Activated naive CD8-positive, alpha-beta T cell treated with anti-CD3 and anti-CD28 coated beads for 36 hours (primary cell): ENCODE measurements around the gene ATP6V0E1. TPM values are rescaled to one million over a fixed set of nuclear protein-coding genes. Genes with fewer than 3 reads are reported as not detected.
A peak's percentile ranks its signal among the peaks of the same experiment; 100 is the strongest.

Experiments used
- DNase-seq: peaks from one replicate; pipeline ENCODE4 v3.0.0; 2021
- H3K27ac Mint-ChIP-seq: one replicate; pipeline ENCODE4 v1.8.0; 2022; ENCODE audit warnings: mild to moderate bottlenecking, moderate library complexity, mixed read lengths
- H3K27me3 Mint-ChIP-seq: one replicate; pipeline ENCODE4 v1.8.0; 2022; ENCODE audit warnings: mild to moderate bottlenecking, mixed read lengths
- H3K36me3 Mint-ChIP-seq: one replicate; pipeline ENCODE4 v1.8.0; 2021; ENCODE audit warnings: mild to moderate bottlenecking, mixed read lengths
- H3K4me1 Mint-ChIP-seq: one replicate; pipeline ENCODE4 v1.8.0; 2021; ENCODE audit warnings: mixed read lengths
- H3K4me3 Mint-ChIP-seq: one replicate; pipeline ENCODE4 v1.8.0; 2022; ENCODE audit warnings: mild to moderate bottlenecking, moderate library complexity, mixed read lengths
- H3K9me3 Mint-ChIP-seq: one replicate; pipeline ENCODE4 v1.8.0; 2022; ENCODE audit warnings: mixed read lengths
- total RNA-seq, 2 experiments: library from RNA; stranded (reverse); gene quantifications; one replicate each; pipeline ENCODE4 v1.2.3, GENCODE V29; 2021

The ATP6V0E1 gene
- total RNA-seq, 2 experiments from 2014 or later, result 118 to 121 TPM

DNA sequence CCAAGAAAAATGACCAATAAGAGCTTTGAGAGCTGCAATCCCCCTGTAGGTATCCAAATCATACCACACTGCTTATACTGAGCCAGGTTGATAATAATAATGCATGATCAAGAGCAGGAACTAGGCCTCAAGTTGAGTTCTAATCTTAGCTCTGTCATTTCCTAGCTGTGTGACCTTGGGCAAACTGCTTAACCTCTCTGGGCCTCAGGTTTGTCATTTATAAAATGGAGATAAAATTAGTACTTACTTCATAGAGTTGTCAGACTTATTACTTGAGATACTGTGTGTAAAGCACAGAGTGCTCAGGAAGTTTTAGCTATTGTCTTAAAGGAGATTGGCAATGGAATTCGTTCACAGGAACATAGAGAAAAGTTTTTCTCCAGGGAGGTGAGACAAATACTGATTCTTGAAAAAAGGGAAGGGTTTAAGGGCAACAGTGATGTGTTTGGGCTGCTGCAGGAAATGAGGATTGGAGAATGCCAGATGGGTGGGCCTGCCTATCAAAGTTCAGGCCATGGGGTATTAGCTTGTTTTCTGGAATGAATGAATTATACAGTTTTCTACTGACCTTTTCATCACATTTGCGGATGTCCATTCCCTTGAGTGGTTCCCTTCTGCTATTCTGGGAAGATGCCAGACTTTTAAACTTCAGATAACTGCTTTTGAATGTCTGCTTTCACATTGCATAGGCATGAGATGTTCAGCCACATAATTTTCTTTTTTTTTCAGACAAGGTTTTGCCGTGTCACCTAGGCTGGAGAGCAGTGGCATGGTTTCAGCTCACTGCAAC lies 10.2 kb upstream of the ATP6V0E1 start:
- H3K27me3 Mint-ChIP-seq, result no peaks in the 10 kb centered on the region
- H3K9me3 Mint-ChIP-seq, result no peaks in the 10 kb centered on the region
- peaks cover 7% of the 10 kb centered on the region for H3K36me3 Mint-ChIP-seq
- DNase-seq, result no peak
- no peak overlapping the region for H3K4me3 Mint-ChIP-seq
- no peak overlapping the region for H3K27ac Mint-ChIP-seq
- H3K4me1 Mint-ChIP-seq, result no peaks in the 10 kb centered on the region

DNA sequence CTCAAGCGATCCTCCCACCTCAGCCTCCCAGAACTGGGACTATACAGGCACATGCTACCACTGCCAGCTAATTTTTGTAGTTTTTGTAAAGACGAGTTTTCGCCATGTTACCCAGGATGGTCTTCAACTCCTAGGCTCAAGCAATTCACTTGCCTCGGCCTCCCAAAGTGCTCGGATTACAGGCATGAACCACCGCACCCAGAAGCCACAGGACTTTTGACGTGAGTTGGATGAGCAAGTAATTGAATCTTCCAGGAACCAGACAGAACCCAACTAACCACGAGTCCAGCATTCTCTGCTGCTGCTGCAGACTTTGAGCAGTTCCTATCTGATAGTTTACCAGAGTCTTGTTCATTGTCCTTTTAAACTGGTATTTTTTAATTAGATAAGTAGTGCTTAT lies 9.6 kb upstream of the ATP6V0E1 start:
- Mint-ChIP-seq H3K27me3 (no peaks in the 10 kb centered on the region), H3K36me3 (peaks cover 7% of the 10 kb centered on the region), H3K9me3 (no peaks in the 10 kb centered on the region), H3K27ac (no peak overlapping the region), H3K4me3 (no peak overlapping the region), H3K4me1 (no peaks in the 10 kb centered on the region)
- DNase-seq, result no peak

DNA sequence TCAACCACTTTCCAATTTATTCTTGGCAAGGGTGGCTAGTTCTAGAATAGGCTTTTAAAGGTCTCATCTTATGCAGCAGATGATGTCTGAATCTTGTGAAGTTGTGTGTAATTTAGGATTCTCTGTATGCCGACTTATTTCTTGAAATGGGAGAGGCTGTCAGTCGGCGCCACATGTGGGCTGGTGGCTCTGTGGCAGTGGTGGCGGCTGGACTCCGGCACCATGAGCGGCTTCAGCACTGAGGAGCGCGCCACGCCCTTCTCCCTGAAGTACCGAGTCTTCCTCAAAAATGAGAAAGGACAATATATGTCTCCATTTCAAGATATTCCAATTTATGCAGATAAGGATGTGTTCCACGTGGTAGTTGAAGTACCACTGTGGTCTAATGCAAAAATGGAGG lies 8.3 kb upstream of the ATP6V0E1 start:
- Mint-ChIP-seq H3K27me3 (no peaks in the 10 kb centered on the region), H3K36me3 (peaks cover 2% of the 10 kb centered on the region), H3K4me1 (no peaks in the 10 kb centered on the region), H3K27ac (no peak overlapping the region), H3K4me3 (no peak overlapping the region), H3K9me3 (no peaks in the 10 kb centered on the region)
- DNase-seq, result no peak

DNA sequence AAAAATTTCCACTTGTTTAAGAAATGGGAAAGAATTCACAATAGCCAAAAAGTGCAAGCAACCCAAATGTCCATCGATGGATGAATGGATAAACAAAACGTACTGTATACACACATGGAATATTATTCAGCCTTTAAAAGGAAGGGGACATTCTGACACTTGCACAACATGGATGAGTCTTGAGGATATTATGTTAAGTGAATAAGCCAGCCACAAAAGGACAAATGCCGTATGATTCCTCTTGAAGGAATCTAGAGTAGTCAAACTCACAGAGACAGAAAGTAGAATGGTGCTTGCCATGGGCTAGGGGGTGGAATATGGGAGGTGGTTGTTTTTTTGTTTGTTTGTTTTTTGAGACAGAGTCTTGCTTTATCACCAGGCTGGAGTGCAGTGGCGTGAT lies 3.8 kb upstream of the ATP6V0E1 start:
- DNase-seq, result no peak
- H3K4me3 Mint-ChIP-seq, result no peak overlapping the region
- no peak overlapping the region for H3K27ac Mint-ChIP-seq
- no peaks in the 10 kb centered on the region for H3K27me3 Mint-ChIP-seq
- peaks cover 7% of the 10 kb centered on the region for H3K4me1 Mint-ChIP-seq
- H3K9me3 Mint-ChIP-seq, result no peaks in the 10 kb centered on the region
- no peaks in the 10 kb centered on the region for H3K36me3 Mint-ChIP-seq

DNA sequence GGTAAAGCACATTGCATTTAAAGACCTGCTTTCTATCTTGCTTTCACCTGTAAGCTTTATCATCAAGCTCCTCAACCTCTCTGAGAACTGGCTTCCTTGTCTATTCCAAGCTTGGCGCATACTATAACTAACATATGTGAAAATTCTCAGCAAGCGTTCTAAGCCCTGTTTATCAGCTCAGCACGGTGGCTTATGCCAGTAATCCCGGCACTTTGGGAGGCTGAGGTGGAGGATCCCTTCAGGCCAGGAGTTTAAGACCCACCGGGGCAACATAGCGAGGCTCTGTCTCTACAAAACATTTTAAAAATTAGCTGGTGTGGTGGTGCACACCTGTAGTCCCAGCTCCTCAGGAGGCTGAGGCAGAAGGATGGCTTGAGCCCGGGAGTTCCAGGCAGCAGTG lies 1.6 kb upstream of the ATP6V0E1 start:
- Mint-ChIP-seq H3K27ac (no peak overlapping the region), H3K36me3 (peaks cover 15% of the 10 kb centered on the region), H3K27me3 (no peaks in the 10 kb centered on the region), H3K4me3 (no peak overlapping the region), H3K4me1 (peaks cover 14% of the 10 kb centered on the region), H3K9me3 (peaks cover 1% of the 10 kb centered on the region)
- no peak for DNase-seq

DNA sequence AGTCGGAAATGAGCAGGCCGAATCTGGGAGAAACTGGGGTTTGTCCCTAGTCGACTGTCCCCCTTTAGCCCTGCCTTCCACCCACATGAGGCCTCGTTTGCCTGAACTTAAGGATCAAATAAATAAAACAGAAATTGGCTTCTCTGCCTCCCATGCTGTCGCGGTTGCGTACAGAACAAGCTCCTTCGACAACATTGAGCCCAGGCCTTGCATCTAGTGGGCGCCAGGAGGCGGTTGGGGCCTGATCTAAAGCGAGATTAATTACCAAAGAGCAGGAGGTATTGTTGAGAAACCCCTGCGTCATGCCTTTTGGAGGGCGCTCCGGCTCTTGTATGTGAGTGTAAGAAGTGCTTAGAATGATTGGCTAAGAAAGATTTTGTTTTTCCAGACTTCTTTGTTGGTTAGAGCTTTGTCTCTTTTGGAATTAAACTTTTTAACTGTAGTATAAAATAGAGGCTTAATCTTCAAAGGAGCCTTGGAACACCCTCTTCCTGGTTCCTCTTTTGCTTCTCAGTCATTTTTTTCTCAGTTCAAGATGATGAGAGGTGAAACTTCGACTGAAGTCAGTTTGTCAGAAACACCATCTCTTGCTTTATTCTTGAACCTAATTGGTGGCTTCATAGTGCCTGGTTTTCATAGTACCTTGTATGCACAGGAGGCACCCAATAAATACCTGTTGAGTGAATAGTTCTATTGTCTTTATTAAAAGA lies 828 bp downstream of the ATP6V0E1 start:
- Mint-ChIP-seq H3K4me3 (peak overlapping the region; percentile 97), H3K4me1 (peaks cover 23% of the 10 kb centered on the region), H3K27me3 (no peaks in the 10 kb centered on the region), H3K9me3 (peaks cover 1% of the 10 kb centered on the region), H3K27ac (peak overlapping the region; percentile 99), H3K36me3 (peaks cover 28% of the 10 kb centered on the region)
- peak; percentile 77 for DNase-seq

DNA sequence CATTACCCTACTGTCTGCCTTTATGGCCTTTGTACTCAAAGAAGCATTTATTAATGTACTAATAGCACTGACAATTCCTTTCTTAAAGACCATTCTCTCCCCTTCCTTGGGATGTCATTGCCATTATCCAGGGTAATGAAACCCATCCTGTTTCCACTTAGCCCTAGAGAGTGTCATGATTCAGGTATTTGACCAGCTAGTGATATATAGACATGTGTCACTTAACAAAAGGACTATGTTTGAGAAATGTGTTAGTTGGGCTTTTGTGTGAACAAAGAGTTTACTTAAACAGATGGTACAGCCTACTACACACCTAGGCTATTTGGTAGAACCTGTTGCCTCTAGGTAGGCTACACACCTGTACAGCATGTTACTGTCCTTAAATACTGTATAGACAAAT lies 2.0 kb downstream of the ATP6V0E1 start:
- peaks cover 30% of the 10 kb centered on the region for H3K36me3 Mint-ChIP-seq

DNA sequence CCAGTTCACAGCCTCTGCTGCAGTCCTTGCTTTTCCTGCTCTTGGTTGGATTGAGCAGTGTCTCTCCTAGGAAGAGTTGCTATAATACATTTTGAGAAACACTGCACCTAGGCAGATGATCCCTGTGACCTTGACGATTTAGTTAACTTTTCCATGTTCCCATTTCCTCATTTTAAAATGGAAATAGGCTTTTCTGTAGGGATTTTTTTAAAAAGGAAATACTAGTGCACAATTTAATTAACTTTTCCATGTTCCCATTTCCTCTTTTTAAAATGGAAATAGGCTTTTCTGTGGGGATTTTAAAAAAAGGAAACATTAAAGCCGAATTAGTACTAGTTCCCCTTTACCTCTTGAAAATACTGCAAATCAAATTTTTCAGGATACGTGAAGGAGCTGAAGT lies 4.7 kb downstream of the ATP6V0E1 start:
- no peak for DNase-seq
- H3K27me3 Mint-ChIP-seq, result no peaks in the 10 kb centered on the region
- H3K4me1 Mint-ChIP-seq, result peaks cover 29% of the 10 kb centered on the region
- peaks cover 1% of the 10 kb centered on the region for H3K9me3 Mint-ChIP-seq
- no peak overlapping the region for H3K27ac Mint-ChIP-seq
- peaks cover 43% of the 10 kb centered on the region for H3K36me3 Mint-ChIP-seq
- H3K4me3 Mint-ChIP-seq, result no peak overlapping the region

More for the DNA sequence above, 2.0 kb downstream of the ATP6V0E1 start:
- Mint-ChIP-seq H3K4me3 (peak overlapping the region; percentile 76), H3K27me3 (no peaks in the 10 kb centered on the region), H3K27ac (peak overlapping the region; percentile 74), H3K4me1 (peaks cover 23% of the 10 kb centered on the region), H3K9me3 (peaks cover 1% of the 10 kb centered on the region)
- no peak for DNase-seq

DNA sequence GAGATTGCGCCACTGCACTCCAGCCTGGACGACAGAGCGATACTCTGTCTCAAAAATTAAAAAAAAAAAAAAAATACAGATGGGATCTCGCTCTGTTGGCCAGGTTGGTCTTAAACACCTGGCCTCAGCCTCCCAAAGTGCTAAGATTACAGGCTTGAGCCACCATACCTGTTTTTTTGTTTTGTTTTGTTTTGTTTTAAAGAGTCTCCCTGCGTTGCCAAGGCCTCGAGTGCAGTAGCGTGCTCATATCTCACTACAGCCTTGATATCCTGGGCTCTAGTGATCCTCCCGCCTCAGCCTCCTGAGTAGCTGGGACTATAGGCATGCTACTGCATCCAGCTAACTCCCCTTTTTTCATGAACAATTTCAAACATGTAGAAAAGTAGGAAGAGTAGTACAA lies 7.2 kb downstream of the ATP6V0E1 start:
- Mint-ChIP-seq H3K27me3 (no peaks in the 10 kb centered on the region), H3K27ac (no peak overlapping the region), H3K4me3 (no peak overlapping the region), H3K36me3 (peaks cover 46% of the 10 kb centered on the region), H3K9me3 (peaks cover 1% of the 10 kb centered on the region), H3K4me1 (peaks cover 32% of the 10 kb centered on the region)
- DNase-seq, result no peak

DNA sequence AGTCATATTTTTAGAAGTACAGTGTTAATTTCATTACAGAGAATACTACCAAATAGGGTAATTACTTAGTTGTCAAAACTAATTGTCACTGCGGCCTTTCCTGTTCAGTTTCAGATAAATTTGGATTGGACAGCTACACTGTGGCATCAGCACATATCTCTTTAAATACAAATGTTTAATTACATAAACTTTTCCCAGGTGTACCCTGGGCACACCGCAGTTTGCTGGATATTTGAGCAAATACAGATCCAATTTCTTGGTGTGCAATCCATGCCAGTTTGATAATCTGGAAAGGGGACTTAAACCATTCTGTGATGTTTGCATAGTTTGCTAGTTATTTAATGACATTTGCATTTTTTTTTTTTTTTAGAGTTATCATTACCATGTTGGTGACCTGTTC lies 10.8 kb downstream of the ATP6V0E1 start:
- no peak for DNase-seq
- H3K27me3 Mint-ChIP-seq, result no peaks in the 10 kb centered on the region
- H3K9me3 Mint-ChIP-seq, result no peaks in the 10 kb centered on the region
- H3K4me3 Mint-ChIP-seq, result no peak overlapping the region
- no peak overlapping the region for H3K27ac Mint-ChIP-seq
- H3K36me3 Mint-ChIP-seq, result peaks cover 42% of the 10 kb centered on the region
- peaks cover 39% of the 10 kb centered on the region for H3K4me1 Mint-ChIP-seq

DNA sequence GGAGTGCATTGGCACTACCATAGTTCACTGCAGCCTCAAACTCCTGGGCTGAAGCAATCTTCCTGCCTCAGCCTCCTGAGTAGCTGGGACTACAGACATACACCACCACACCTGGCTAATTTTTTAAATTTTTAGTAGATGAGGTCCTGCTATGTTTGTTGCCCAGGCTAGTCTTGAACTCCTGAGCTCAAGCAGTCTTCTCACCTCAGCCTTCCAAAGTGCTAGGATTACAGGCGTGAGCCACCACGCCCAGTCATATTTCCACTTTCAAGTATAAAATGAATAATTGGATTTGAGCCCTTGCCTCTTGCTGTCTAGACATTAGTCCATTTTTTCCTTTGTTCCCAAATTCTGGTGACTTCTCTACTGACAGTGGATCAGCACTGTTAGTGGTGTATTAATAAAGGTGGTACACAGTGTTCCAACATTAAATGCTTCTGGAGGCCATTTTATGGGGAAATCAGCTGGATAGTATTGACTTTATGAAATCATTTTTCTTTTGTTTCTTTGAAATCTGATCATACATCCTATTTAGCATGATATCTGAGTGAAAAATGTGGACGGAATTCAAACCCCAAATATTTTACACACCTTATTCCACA lies 15.9 kb downstream of the ATP6V0E1 start:
- H3K9me3 Mint-ChIP-seq, result no peaks in the 10 kb centered on the region
- peaks cover 73% of the 10 kb centered on the region for H3K4me1 Mint-ChIP-seq
- H3K4me3 Mint-ChIP-seq, result no peak overlapping the region
- no peaks in the 10 kb centered on the region for H3K27me3 Mint-ChIP-seq
- H3K36me3 Mint-ChIP-seq, result peaks cover 55% of the 10 kb centered on the region
- DNase-seq, result no peak
- H3K27ac Mint-ChIP-seq, result no peak overlapping the region

DNA sequence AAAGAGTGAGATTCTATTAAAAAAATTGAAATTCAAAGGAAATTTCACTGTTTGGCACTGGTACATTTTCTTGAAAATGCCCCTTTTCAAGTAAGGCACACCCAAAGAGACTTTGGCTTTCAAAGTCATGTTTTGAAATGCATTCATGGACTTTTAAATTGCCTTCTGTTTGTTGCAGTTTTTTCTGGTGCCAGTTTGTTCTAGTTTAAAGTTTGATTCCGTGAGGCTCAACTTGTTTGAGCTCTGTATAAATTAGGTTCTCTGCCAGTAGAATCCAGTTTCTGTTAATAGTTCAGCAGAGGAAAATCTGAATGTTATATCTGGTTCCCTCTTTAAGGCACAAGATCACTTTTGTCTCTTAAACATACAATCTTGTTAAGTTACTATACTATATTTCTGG lies 16.4 kb downstream of the ATP6V0E1 start:
- H3K9me3 Mint-ChIP-seq, result no peaks in the 10 kb centered on the region
- peaks cover 77% of the 10 kb centered on the region for H3K4me1 Mint-ChIP-seq
- no peak for DNase-seq
- H3K36me3 Mint-ChIP-seq, result peaks cover 58% of the 10 kb centered on the region
- H3K27ac Mint-ChIP-seq, result no peak overlapping the region
- H3K27me3 Mint-ChIP-seq, result no peaks in the 10 kb centered on the region
- H3K4me3 Mint-ChIP-seq, result no peak overlapping the region

DNA sequence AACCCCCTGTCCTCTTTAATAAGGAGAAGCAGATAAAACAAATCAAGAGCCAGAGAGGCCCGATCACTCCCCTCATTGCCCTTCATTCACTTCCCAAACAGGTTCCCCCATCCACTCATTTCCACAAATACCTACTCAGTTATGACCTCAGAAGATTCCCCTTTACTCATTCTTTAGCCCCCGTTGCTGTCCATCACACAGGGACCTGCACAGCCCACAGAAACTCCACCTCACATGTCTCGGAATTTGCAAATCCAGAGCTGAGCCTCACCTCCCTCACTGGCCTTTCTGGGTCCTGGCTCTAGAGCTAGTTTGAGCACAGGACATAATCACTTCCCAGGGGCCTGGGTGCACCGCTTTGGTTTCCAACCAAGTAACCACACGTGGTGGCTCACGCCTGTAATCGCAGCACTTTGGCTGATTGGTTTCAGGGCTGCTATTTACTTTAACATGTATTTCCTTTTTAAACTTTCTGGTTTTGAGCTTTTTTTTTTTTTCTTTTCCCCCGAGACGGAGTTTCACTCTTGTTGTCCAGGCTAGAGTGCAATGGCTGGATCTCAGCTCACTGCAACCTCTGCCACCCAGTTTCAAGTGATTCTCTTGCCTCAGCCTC lies 17.8 kb downstream of the ATP6V0E1 start:
- peaks cover 56% of the 10 kb centered on the region for H3K36me3 Mint-ChIP-seq
- H3K27ac Mint-ChIP-seq, result peak overlapping the region; percentile 81
- peak overlapping the region; percentile 2 for H3K4me3 Mint-ChIP-seq
- H3K27me3 Mint-ChIP-seq, result no peaks in the 10 kb centered on the region
- no peaks in the 10 kb centered on the region for H3K9me3 Mint-ChIP-seq
- peak; percentile 36 for DNase-seq
- peaks cover 71% of the 10 kb centered on the region for H3K4me1 Mint-ChIP-seq

DNA sequence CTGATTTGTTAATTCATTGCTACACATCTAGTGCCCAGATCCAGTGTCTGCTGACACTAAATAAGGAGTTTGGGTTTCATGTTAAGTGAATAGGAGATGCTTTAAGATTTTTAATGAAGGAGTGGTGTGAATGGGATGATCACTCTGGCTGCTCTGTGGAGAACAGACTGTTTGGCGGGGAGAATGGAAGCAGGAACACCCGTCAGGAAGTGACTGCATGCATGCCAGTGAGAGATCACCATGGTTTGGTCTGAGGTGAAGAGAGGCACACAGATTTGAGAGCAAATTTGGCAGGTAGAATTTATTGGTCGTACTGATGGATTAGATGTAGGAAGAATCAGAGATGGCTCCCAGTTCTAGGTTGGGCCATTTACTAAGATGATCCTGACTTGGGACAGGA lies 19.8 kb downstream of the ATP6V0E1 start:
- DNase-seq, result no peak
- Mint-ChIP-seq H3K4me3 (no peak overlapping the region), H3K27ac (peak overlapping the region; percentile 11), H3K36me3 (peaks cover 50% of the 10 kb centered on the region), H3K4me1 (peaks cover 72% of the 10 kb centered on the region), H3K27me3 (no peaks in the 10 kb centered on the region), H3K9me3 (no peaks in the 10 kb centered on the region)

DNA sequence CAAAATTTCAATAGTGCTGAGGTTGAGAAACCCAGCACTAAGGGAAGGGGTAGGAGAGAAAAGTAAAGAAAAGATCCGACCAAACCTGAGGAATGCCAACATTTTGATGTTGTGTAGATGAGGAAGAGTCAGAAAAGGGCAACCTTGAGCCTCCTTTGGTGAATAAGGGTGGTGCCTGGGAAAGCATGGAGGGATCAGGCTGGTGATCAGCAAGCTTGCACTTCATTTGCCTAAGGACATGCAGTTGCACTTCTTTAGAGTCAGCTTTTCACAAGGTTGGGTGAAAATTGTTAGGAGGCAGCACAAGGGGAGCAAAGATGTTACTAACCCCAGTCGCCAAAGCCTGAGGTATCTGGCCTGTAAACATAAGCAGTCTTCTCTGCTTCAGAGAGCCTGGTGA lies 20.4 kb downstream of the ATP6V0E1 start:
- Mint-ChIP-seq H3K27ac (peak overlapping the region; percentile 13), H3K27me3 (no peaks in the 10 kb centered on the region)

More for the DNA sequence above, 20.4 kb downstream of the ATP6V0E1 start:
- peaks cover 46% of the 10 kb centered on the region for H3K36me3 Mint-ChIP-seq
- H3K9me3 Mint-ChIP-seq, result no peaks in the 10 kb centered on the region
- DNase-seq, result no peak
- H3K4me1 Mint-ChIP-seq, result peaks cover 68% of the 10 kb centered on the region
- no peak overlapping the region for H3K4me3 Mint-ChIP-seq
